GM19463 (cell line): ENCODE results near the gene CHRDL2.
"Not testable (repeated sequence)": the region's sequence is repeated elsewhere in the genome, so short reads cannot be mapped to it uniquely, and the experiment has no call there.

ENCODE experiments used
- ATAC-seq: cut with Tn5 transposase; IDR thresholded peaks from one replicate; pipeline ENCODE4 v1.9.1; 2021; ENCODE audit warnings: mild to moderate bottlenecking, moderate library complexity; ENCODE audit not compliant: unreplicated experiment

CHRDL2 gene

GRCh38 chr11:74671520-74672196 lies 59.6 kb downstream of the CHRDL2 start:
- ATAC-seq: no peak

DNA sequence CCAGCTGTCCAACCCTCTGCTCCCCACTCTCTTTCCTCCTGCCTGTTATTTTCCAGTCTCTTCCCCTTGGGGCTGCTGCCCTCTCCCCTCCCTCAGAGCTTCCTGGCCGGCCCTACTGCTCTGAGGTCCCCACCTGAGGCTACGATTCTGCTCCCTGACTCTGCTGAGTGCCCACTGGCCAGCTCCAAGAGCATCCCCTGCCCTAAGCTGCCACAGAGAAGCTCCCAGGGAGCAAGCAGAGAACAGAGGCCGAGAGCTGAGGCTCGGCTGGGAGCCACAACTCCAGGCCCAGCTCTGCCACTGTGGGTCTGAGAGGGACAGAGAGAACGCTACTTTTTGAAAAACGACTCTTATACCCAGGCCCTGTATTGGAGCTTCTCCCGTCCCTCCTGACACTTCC lies 61.1 kb downstream of the CHRDL2 start:
- no peak for ATAC-seq

- no peak for ATAC-seq
These were observed 61.7 kb downstream of the CHRDL2 start for GRCh38 chr11:74669211-74670160.

GRCh38 chr11:74663315-74663714 lies 67.9 kb downstream of the CHRDL2 start:
- no peak for ATAC-seq

GRCh38 chr11:74662487-74663103 lies 68.6 kb downstream of the CHRDL2 start:
- ATAC-seq: no peak

GRCh38 chr11:74659124-74659523 lies 72.1 kb downstream of the CHRDL2 start:
- not testable (repeated sequence) for ATAC-seq

DNA sequence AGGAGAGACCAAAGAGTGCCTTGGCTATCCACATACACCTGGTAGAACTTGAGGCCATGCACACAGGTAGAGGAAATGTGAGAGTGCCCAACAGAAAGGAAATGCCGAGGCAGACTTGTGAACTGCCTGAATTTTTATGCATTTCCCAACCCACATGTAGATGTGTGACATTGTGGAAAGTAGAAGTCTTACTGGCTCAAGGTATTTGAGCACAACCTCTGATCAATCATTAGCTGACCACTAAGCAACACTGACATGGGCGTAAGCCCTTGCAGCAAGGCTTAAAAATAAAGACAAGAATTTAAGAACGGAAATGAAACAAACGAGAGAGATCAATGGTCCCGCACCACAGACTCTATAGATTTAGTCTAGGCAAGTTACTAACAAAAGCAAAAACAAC lies 76.2 kb downstream of the CHRDL2 start:
- no peak for ATAC-seq

DNA sequence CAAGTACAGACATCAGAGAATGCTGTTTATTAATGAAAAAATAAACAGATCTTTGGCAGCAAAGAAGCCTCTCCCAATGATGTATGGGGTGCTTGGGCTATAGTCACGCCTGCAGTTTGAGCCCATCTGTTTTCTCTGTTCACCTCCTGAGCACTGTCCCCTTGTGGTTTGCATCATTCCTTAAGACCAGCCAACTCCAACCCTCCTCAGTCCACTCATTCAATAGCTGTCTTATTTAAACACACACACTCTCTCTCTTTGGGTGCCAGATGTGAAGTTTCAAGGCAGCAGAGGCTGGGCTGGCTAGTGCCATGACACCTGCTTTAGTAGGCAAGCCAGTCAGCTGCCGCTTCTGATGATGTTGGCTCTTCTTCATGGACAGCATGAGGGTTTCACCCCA lies 80.7 kb downstream of the CHRDL2 start:
- no peak for ATAC-seq

GRCh38 chr11:74648894-74649293 lies 82.3 kb downstream of the CHRDL2 start:
- ATAC-seq: no peak

GRCh38 chr11:74647831-74648230 lies 83.4 kb downstream of the CHRDL2 start:
- no peak for ATAC-seq

GRCh38 chr11:74647404-74647803 lies 83.8 kb downstream of the CHRDL2 start:
- ATAC-seq: no peak

DNA sequence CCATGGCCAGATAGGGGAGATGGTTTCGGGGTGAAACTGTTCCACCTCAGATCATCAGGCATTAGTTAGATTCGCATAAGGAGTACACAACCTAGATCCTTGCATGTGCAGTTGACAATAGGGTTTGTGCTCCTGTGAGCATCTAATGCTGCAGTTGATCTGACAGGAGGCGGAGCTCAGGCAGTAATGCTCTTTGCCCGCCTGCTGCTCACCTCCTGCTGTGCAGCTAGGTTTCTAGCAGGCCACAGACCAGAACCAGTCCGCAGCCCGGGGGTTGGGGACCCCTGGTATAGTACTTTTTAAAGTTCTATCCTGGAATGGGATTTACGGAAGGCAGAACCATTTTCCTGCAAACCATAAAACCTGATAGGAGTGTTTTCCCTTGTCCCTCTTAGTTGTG lies 84.3 kb downstream of the CHRDL2 start:
- no peak for ATAC-seq
